Panc1 (cell line): Measurements from ENCODE around the gene CAMK4.

Experiments
- POLR2AphosphoS5 ChIP-seq: IDR thresholded peaks from 2 replicates; pipeline ENCODE4 v1.6.1; 2012; ENCODE audit warnings: mild to moderate bottlenecking, low read depth, low read length, moderate library complexity
- SIN3A ChIP-seq: IDR thresholded peaks from 2 replicates; pipeline ENCODE4 v1.6.1; 2012; ENCODE audit warnings: low read depth, mild to moderate bottlenecking, low read length, moderate library complexity, borderline replicate concordance; ENCODE audit not compliant: insufficient read depth
- TF ChIP-seq, protein P1 (sequence below): fragments of 450-650 bp; IDR thresholded peaks from 2 replicates; pipeline ENCODE4 v1.5.1; 2017; ENCODE audit warnings: mild to moderate bottlenecking
- TF ChIP-seq, protein P2 (sequence below), 2 experiments: IDR thresholded peaks; 2 replicates each; pipeline ENCODE4 v1.6.1; 2011 to 2012; ENCODE audit warnings: low read depth in 2 of 2, control low read depth in 1 of 2, low read length in 1 of 2, mild to moderate bottlenecking in 1 of 2, moderate library complexity in 1 of 2; ENCODE audit not compliant: insufficient read depth in 1 of 2

DNA sequence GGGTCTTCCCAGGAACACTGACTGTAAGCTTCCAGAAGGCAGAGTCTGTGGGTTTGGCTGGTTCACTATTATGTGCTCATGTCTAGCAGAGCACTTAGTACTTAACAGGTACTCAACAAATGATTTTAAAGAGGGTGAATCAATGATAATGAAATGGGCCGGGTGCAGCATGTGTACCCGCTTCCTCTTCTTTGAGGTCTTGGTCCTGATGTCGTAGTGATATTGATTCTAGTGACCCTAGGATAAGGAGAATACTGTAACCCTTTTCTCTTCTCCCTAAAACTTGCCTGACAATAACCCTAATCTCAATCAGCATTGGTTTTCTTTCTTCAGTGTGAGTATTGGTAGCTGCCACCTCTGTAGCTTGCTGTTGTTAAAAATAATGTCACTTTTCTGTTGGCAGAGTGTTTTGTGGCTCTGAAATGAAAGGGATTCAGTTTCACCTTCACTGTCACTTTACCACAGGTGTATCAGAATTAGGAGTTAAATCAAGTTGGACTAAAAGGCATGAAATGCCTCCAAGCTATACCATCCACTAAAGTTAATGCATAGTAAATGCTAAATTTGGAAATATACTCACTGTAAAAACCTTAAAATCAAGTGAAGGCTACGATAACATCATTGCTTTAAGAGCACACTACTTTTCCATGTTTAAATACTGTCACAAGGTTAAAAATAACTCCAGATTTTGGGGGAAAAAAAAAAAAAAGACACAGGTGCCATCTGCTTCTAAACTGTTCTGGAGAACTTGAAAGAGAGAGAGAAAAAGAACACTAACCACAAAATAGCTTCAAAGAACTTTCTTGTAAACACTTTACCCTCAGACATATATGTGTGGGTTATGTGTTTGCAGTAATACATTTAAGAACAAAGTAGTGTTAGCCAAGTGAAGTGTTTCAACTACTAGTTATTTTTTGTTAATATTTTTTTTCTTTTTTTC is 6.0 kb downstream of the CAMK4 start:
- TF ChIP-seq, protein P1, sequence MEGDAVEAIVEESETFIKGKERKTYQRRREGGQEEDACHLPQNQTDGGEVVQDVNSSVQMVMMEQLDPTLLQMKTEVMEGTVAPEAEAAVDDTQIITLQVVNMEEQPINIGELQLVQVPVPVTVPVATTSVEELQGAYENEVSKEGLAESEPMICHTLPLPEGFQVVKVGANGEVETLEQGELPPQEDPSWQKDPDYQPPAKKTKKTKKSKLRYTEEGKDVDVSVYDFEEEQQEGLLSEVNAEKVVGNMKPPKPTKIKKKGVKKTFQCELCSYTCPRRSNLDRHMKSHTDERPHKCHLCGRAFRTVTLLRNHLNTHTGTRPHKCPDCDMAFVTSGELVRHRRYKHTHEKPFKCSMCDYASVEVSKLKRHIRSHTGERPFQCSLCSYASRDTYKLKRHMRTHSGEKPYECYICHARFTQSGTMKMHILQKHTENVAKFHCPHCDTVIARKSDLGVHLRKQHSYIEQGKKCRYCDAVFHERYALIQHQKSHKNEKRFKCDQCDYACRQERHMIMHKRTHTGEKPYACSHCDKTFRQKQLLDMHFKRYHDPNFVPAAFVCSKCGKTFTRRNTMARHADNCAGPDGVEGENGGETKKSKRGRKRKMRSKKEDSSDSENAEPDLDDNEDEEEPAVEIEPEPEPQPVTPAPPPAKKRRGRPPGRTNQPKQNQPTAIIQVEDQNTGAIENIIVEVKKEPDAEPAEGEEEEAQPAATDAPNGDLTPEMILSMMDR: no peak
- TF ChIP-seq SIN3A: no peak
- no peak for TF ChIP-seq POLR2AphosphoS5
- TF ChIP-seq, protein P2, sequence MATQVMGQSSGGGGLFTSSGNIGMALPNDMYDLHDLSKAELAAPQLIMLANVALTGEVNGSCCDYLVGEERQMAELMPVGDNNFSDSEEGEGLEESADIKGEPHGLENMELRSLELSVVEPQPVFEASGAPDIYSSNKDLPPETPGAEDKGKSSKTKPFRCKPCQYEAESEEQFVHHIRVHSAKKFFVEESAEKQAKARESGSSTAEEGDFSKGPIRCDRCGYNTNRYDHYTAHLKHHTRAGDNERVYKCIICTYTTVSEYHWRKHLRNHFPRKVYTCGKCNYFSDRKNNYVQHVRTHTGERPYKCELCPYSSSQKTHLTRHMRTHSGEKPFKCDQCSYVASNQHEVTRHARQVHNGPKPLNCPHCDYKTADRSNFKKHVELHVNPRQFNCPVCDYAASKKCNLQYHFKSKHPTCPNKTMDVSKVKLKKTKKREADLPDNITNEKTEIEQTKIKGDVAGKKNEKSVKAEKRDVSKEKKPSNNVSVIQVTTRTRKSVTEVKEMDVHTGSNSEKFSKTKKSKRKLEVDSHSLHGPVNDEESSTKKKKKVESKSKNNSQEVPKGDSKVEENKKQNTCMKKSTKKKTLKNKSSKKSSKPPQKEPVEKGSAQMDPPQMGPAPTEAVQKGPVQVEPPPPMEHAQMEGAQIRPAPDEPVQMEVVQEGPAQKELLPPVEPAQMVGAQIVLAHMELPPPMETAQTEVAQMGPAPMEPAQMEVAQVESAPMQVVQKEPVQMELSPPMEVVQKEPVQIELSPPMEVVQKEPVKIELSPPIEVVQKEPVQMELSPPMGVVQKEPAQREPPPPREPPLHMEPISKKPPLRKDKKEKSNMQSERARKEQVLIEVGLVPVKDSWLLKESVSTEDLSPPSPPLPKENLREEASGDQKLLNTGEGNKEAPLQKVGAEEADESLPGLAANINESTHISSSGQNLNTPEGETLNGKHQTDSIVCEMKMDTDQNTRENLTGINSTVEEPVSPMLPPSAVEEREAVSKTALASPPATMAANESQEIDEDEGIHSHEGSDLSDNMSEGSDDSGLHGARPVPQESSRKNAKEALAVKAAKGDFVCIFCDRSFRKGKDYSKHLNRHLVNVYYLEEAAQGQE (IDR thresholded peaks at IDR 0.05; ENCODE audit: insufficient read depth in 1 of 2, low read depth in 2 of 2, low read length in 1 of 2): no peak
